Endothelial cell of umbilical vein (primary cell): ENCODE results near the gene ZNF487. TPM values are rescaled to one million over a fixed set of nuclear protein-coding genes. Genes with fewer than 3 reads are reported as not detected.

Source experiments
- BruUV-seq: library from RNA; stranded (reverse); fragments of 400-500 nt; replicated peaks from 2 replicates; lab custom pipeline; 2021; lab: Mats Ljungman, UMichigan
- CTCF ChIA-PET: fragments of 300-600, 350-600 bp; sonication (Branson Sonifier 250); formaldehyde crosslinking; loops from one replicate; lab custom pipeline; 2021; ENCODE audit warnings: antibody characterized with exemption, inconsistent platforms; lab: Charles Lee
- POLR2A ChIA-PET: fragments of 300-600, 350-600 bp; sonication (Branson Sonifier 250); formaldehyde crosslinking; loops from one replicate; lab custom pipeline; 2021; ENCODE audit warnings: antibody characterized with exemption, inconsistent platforms; lab: Charles Lee
- DNase-seq: peaks from one replicate; pipeline ENCODE4 v3.0.0-alpha.2; 2011; ENCODE audit warnings: low read depth, low spot score
- FAIRE-seq: peaks from 2 replicates; lab custom pipeline; 2011; peaks lifted over from hg19 to GRCh38; lab: Jason Lieb, UNC
- H2AFZ ChIP-seq: 2 replicates; pipeline ENCODE4 v1.6.0; 2012; ENCODE audit warnings: low read depth, low read length, control low read depth, inconsistent platforms
- H3K27ac ChIP-seq: 2 replicates; pipeline ENCODE4 v1.5.1; 2011; ENCODE audit warnings: low read depth, mild to moderate bottlenecking, control low read depth, low read length, moderate library complexity; ENCODE audit not compliant: insufficient read depth
- H3K27me3 ChIP-seq, 2 experiments: 2 replicates each; pipeline versions ENCODE4 v1.6.0 to v1.6.1; 2011; ENCODE audit warnings: low read length in 2 of 2, mixed read lengths in 1 of 2; ENCODE audit not compliant: control insufficient read depth in 2 of 2, insufficient read depth in 2 of 2
- H3K36me3 ChIP-seq, 2 experiments: 2 replicates in 1 of 2; 3 replicates in 1 of 2; pipeline ENCODE4 v1.5.1; 2011; ENCODE audit warnings: low read length in 2 of 2, mild to moderate bottlenecking in 1 of 2, moderate library complexity in 1 of 2; ENCODE audit not compliant: control insufficient read depth in 2 of 2, insufficient read depth in 2 of 2; ENCODE audit errors: extremely low read depth in 1 of 2
- H3K4me1 ChIP-seq: 3 replicates; pipeline ENCODE4 v1.5.1; 2011; ENCODE audit warnings: mild to moderate bottlenecking, low read length; ENCODE audit not compliant: control insufficient read depth, insufficient read depth; ENCODE audit errors: extremely low read depth
- H3K4me2 ChIP-seq: 2 replicates; pipeline ENCODE4 v1.6.1; 2011; ENCODE audit warnings: low read length, control low read depth, mixed read lengths; ENCODE audit not compliant: insufficient read depth
- H3K4me3 ChIP-seq, 3 experiments: fragments of 200-600 bp in 1 of 3; sonication (generic), shearing (Covaris generic) in 1 of 3; replicated peaks in 1 of 3; 2 replicates each; pipeline ENCODE4 v1.5.1; 2011 to 2016; ENCODE audit warnings: control low read depth in 3 of 3, low read length in 3 of 3, mild to moderate bottlenecking in 2 of 3, inconsistent platforms in 1 of 3, low read depth in 1 of 3, moderate library complexity in 1 of 3; ENCODE audit not compliant: insufficient read depth in 1 of 3
- H3K79me2 ChIP-seq: 2 replicates; pipeline ENCODE4 v1.6.0; 2012; ENCODE audit warnings: low read length, inconsistent platforms; ENCODE audit not compliant: control insufficient read depth, insufficient read depth
- H3K9ac ChIP-seq: replicated peaks from 2 replicates; pipeline ENCODE3; 2011; ENCODE audit warnings: low read length, control low read depth; ENCODE audit not compliant: insufficient read depth; ENCODE audit errors: extremely low read depth
- H3K9me1 ChIP-seq: replicated peaks from 3 replicates; pipeline ENCODE4 v1.6.0; 2011; ENCODE audit warnings: mild to moderate bottlenecking, low read length; ENCODE audit not compliant: control insufficient read depth, insufficient read depth; ENCODE audit errors: extremely low read depth
- H3K9me3 ChIP-seq: replicated peaks from 2 replicates; pipeline ENCODE4 v1.5.1; 2012; ENCODE audit warnings: low read length, inconsistent platforms; ENCODE audit not compliant: control insufficient read depth, insufficient read depth
- H4K20me1 ChIP-seq: replicated peaks from 2 replicates; pipeline ENCODE3; 2011; ENCODE audit warnings: mild to moderate bottlenecking, low read length; ENCODE audit not compliant: control insufficient read depth, insufficient read depth; ENCODE audit errors: extremely low read depth
- EZH2 ChIP-seq: IDR thresholded peaks from 2 replicates; pipeline ENCODE4 v1.6.1; 2012; ENCODE audit warnings: borderline replicate concordance, low read depth, mild to moderate bottlenecking, moderate library complexity, low read length, inconsistent platforms; ENCODE audit not compliant: severe bottlenecking
- FOS ChIP-seq: IDR thresholded peaks from 2 replicates; pipeline ENCODE4 v1.6.1; 2011; ENCODE audit warnings: mild to moderate bottlenecking, low read length, moderate library complexity, borderline replicate concordance; ENCODE audit not compliant: insufficient read depth
- GATA2 ChIP-seq: IDR thresholded peaks from 2 replicates; pipeline ENCODE4 v1.7.0; 2011; ENCODE audit warnings: low read depth, mild to moderate bottlenecking, moderate library complexity, mixed read lengths, low read length; ENCODE audit not compliant: insufficient read length, insufficient read depth
- JUN ChIP-seq: IDR thresholded peaks from 2 replicates; pipeline ENCODE4 v1.6.1; 2011; ENCODE audit warnings: borderline replicate concordance, low read depth; ENCODE audit not compliant: insufficient read length, insufficient read depth
- MYC ChIP-seq: IDR thresholded peaks from one replicate; pipeline ENCODE4 v1.6.1; 2011; ENCODE audit warnings: mild to moderate bottlenecking, low read depth, low read length
- POLR2A ChIP-seq: IDR thresholded peaks from 2 replicates; pipeline ENCODE4 v1.6.1; 2012; ENCODE audit warnings: low read depth, mild to moderate bottlenecking, control low read depth, low read length
- POLR2AphosphoS5 ChIP-seq: IDR thresholded peaks from 2 replicates; pipeline ENCODE4 v1.6.1; 2012; ENCODE audit warnings: low read depth, mild to moderate bottlenecking, control low read depth, low read length, moderate library complexity; ENCODE audit not compliant: insufficient read depth
- dilution Hi-C: fragments of 300-500 bp; cut with MboI; formaldehyde crosslinking; loops from one replicate; pipeline ENCODE4 v1.15.0; 2019; ENCODE audit warnings: low sequenced_read_pairs; ENCODE audit not compliant: extremely low pct_ligation_motif_present
- intact Hi-C: fragments of 100-400 bp; cut with micrococcal nuclease; formaldehyde crosslinking; loops from one replicate; pipeline ENCODE4 v1.10.0; 2022
- polyA plus RNA-seq, 4 experiments: library from polyadenylated mRNA; depleted of rRNA in 3 of 4; stranded (reverse) in 3 of 4; unstranded in 1 of 4; fragments of >200 nt; gene quantifications; 2 replicates each; pipeline versions ENCODE4 v1.2.1 to v1.2.3, GENCODE V29; 2011 to 2012; ENCODE audit warnings: missing spikeins in 1 of 4
- total RNA-seq: library from RNA; stranded (reverse); gene quantifications from 2 replicates; pipeline ENCODE4 v1.2.3, GENCODE V29; 2021
- TF ChIP-seq, protein P1 (sequence below), 2 donors: IDR thresholded peaks; 1 replicate in 1 of 2; 2 replicates in 1 of 2; pipeline ENCODE4 v1.5.1; 2011; ENCODE audit warnings: low read length in 2 of 2, mild to moderate bottlenecking in 2 of 2, moderate library complexity in 2 of 2, control low read depth in 1 of 2, inconsistent platforms in 1 of 2, low read depth in 1 of 2; ENCODE audit not compliant: insufficient read depth in 1 of 2; ENCODE audit errors: extremely low read depth in 1 of 2
- TF ChIP-seq, protein P2 (sequence below): IDR thresholded peaks from 2 replicates; pipeline ENCODE4 v1.6.1; 2011; ENCODE audit not compliant: insufficient read depth, insufficient read length

ZNF487 gene
- total and polyA plus RNA-seq, 2 donors (not counting 3 experiments of a cell fraction or from before 2014, with no cell fraction given) = 2.1 to 2.6 TPM

- no TSS peak for BruUV-seq
- intact Hi-C loops = no loop called here
- Histone ChIP-seq H3K9me1 (no peaks in the 10 kb centered on the region), H3K4me1 (no peaks in the 10 kb centered on the region), H3K36me3 (no peaks in the 10 kb centered on the region), H3K4me3 (no peak overlapping the region), H2AFZ (no peak overlapping the region), H4K20me1 (no peaks in the 10 kb centered on the region), H3K4me2 (no peak overlapping the region), H3K27me3 (no peaks in the 10 kb centered on the region), H3K27ac (no peak overlapping the region), H3K79me2 (no peaks in the 10 kb centered on the region), H3K9me3 (no peaks in the 10 kb centered on the region), H3K9ac (no peak overlapping the region)
- dilution Hi-C loops = no loop called here
- ChIA-PET POLR2A (no interaction called here), CTCF (no interaction called here)
- no peak for TF ChIP-seq GATA2
- TF ChIP-seq MYC = no peak
- TF ChIP-seq, protein P1, sequence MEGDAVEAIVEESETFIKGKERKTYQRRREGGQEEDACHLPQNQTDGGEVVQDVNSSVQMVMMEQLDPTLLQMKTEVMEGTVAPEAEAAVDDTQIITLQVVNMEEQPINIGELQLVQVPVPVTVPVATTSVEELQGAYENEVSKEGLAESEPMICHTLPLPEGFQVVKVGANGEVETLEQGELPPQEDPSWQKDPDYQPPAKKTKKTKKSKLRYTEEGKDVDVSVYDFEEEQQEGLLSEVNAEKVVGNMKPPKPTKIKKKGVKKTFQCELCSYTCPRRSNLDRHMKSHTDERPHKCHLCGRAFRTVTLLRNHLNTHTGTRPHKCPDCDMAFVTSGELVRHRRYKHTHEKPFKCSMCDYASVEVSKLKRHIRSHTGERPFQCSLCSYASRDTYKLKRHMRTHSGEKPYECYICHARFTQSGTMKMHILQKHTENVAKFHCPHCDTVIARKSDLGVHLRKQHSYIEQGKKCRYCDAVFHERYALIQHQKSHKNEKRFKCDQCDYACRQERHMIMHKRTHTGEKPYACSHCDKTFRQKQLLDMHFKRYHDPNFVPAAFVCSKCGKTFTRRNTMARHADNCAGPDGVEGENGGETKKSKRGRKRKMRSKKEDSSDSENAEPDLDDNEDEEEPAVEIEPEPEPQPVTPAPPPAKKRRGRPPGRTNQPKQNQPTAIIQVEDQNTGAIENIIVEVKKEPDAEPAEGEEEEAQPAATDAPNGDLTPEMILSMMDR (IDR thresholded peaks at IDR 0.05; ENCODE audit: extremely low read depth in 1 of 2, insufficient read depth in 1 of 2, low read depth in 1 of 2, low read length in 2 of 2) = no peak
- TF ChIP-seq EZH2 = no peak
- peak; percentile 15 for FAIRE-seq
- DNase-seq = no peak
These were observed 42.4 kb downstream of the ZNF487 start for GRCh38 chr10:43479275-43479674.

DNA sequence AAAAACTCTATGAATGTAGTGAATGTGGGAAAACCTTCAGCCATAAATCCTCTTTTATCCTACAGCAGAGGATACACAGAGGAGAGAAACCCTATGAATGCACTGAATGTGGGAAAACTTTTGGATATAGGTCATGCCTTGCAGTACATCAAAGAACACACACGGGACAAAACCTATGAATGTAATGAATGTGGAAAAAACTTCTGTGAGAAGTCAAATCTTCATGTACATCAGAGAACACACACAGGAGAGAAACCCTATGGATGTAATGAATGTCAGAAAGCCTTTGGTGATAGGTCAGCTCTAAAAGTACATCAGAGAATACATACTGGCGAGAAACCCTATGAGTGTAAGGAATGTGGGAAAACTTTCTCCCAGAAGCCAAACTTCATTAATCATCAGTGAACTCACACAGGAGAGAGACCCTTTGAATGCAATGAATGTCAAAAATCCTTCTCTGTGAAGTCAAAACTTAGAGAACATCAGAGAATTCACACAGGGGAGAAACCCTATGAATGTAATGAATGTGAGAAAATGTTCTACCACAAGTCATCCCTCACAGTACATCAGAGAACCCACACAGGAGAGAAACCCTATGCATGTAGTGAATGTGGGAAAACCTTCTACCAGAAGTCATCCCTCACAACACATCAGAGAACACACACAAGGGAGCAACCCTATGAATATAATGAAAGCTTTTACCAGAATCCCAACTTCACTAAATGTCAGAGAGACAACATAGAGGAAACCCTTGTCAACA lies 45.6 kb downstream of the ZNF487 start:
- TF ChIP-seq JUN (no peak), FOS (no peak), EZH2 (no peak), POLR2AphosphoS5 (no peak), GATA2 (no peak), POLR2A (no peak), MYC (no peak)
- TF ChIP-seq, protein P2, sequence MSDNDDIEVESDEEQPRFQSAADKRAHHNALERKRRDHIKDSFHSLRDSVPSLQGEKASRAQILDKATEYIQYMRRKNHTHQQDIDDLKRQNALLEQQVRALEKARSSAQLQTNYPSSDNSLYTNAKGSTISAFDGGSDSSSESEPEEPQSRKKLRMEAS = no peak
- TF ChIP-seq, protein P1 (IDR thresholded peaks at IDR 0.05; ENCODE audit: extremely low read depth in 1 of 2, insufficient read depth in 1 of 2, low read depth in 1 of 2, low read length in 2 of 2) = no peak
- dilution Hi-C loops = no loop called here
- H3K27me3 ChIP-seq = no peaks in the 10 kb centered on the region
- FAIRE-seq (no peak), DNase-seq (no peak)
- no peak overlapping the region for H3K4me2 ChIP-seq
- no peaks in the 10 kb centered on the region for H3K4me1 ChIP-seq
- intact Hi-C loops = no loop called here
- H3K9me3 ChIP-seq = no peaks in the 10 kb centered on the region
- H3K4me3 ChIP-seq = no peak overlapping the region
- H2AFZ ChIP-seq = no peak overlapping the region
- H3K36me3 ChIP-seq = no peaks in the 10 kb centered on the region
- H3K79me2 ChIP-seq = no peaks in the 10 kb centered on the region
- no peak overlapping the region for H3K27ac ChIP-seq
- CTCF ChIA-PET = no interaction called here
- no peaks in the 10 kb centered on the region for H4K20me1 ChIP-seq
- no peak overlapping the region for H3K9ac ChIP-seq
- POLR2A ChIA-PET = no interaction called here
- no TSS peak for BruUV-seq
- no peaks in the 10 kb centered on the region for H3K9me1 ChIP-seq
